Posterior cingulate gyrus (tissue), 11 donors: ENCODE results near the gene RFTN2.
A peak's percentile ranks its signal among the peaks of the same experiment; 100 is the strongest.
"Not testable (repeated sequence)": the region's sequence is repeated elsewhere in the genome, so short reads cannot be mapped to it uniquely, and the experiment has no call there.

Experiments
- DNase-seq, 10 donors: peaks; one replicate each; pipeline versions ENCODE4 v3.0.0 to v3.0.0-alpha.2; 2020 to 2021; ENCODE audit warnings: mixed read lengths in 3 of 10
- intact Hi-C: fragments of 100-400 bp; cut with DNase I; formaldehyde crosslinking; loops from one replicate; pipeline ENCODE4 v1.15.1; 2023

Gene RFTN2

GRCh38 chr2:197675246-197675645 is at the start of gene RFTN2:
TSS of gene RFTN2 (minus strand) at chr2:197675587. CDS start at chr2:197675458, 129 bp downstream.
- DNase-seq = no peak
- intact Hi-C loops = loop anchor here (10.0 kb wide), 2 partner anchors 50 to 160 kb away; partner anchors contain the start of gene MOB4

GRCh38 chr2:197717863-197718262 is 42.5 kb upstream of the RFTN2 start:
- DNase-seq = no peak
- intact Hi-C loops = no loop called here

- DNase-seq = no peak
- intact Hi-C loops = no loop called here
These were observed 37.9 kb upstream of the RFTN2 start for GRCh38 chr2:197713271-197713670.

GRCh38 chr2:197711578-197711977 is 36.2 kb upstream of the RFTN2 start:
- DNase-seq = no peak
- intact Hi-C loops = no loop called here

GRCh38 chr2:197710424-197711042 is 35.1 kb upstream of the RFTN2 start:
- intact Hi-C loops = no loop called here
- DNase-seq = no peak

GRCh38 chr2:197709140-197709539 is 33.8 kb upstream of the RFTN2 start:
- intact Hi-C loops = loop anchor here (5.0 kb wide), 2 partner anchors 192 to 588 kb away; partner anchors contain the start of gene MOB4
- DNase-seq = not testable (repeated sequence)

- no peak for DNase-seq
- intact Hi-C loops = loop anchor here (5.0 kb wide), 2 partner anchors 191 to 589 kb away; partner anchors contain the start of gene MOB4
These were observed 32.9 kb upstream of the RFTN2 start for GRCh38 chr2:197708331-197708730.

- DNase-seq = no peak
- intact Hi-C loops = loop anchor here (1.0 to 5.0 kb wide), 3 partner anchors 71 to 590 kb away; partner anchors contain the start of gene MOB4
These were observed 32.2 kb upstream of the RFTN2 start for GRCh38 chr2:197707316-197708213.

GRCh38 chr2:197706839-197707207 is 31.4 kb upstream of the RFTN2 start:
- intact Hi-C loops = loop anchor here (1.0 to 5.0 kb wide), 3 partner anchors 71 to 590 kb away; partner anchors contain the start of gene MOB4
- no peak for DNase-seq

GRCh38 chr2:197705912-197706838 is 30.8 kb upstream of the RFTN2 start:
- intact Hi-C loops = loop anchor here (1.0 to 5.0 kb wide), 4 partner anchors 189 to 591 kb away; partner anchors contain the start of genes COQ10B, HSPD1 and MOB4
- DNase-seq = peak in 4 of 10 donors; percentile 4 to 72 (median 42)

- intact Hi-C loops = loop anchor here (1.0 to 5.0 kb wide), 4 partner anchors 188 to 592 kb away; partner anchors contain the start of genes COQ10B, HSPD1 and MOB4
These were observed 29.9 kb upstream of the RFTN2 start, which contains the start of gene MARS2 for GRCh38 chr2:197705121-197705911. TSS of gene MARS2 (plus strand) at chr2:197705369. CDS start at chr2:197705406, 37 bp downstream.

GRCh38 chr2:197704434-197705120 is 29.2 kb upstream of the RFTN2 start:
- intact Hi-C loops = loop anchor here (1.0 to 5.0 kb wide), 4 partner anchors 187 to 593 kb away; partner anchors contain the start of genes COQ10B, HSPD1 and MOB4
- DNase-seq = no peak

More at GRCh38 chr2:197705121-197705911, 29.9 kb upstream of the RFTN2 start, which contains the start of gene MARS2:
- peak; percentile 86 to 98 (median 90) for DNase-seq

GRCh38 chr2:197700960-197701359 is 25.6 kb upstream of the RFTN2 start:
- no peak for DNase-seq
- intact Hi-C loops = no loop called here

GRCh38 chr2:197699724-197700123 is 24.3 kb upstream of the RFTN2 start:
- intact Hi-C loops, DNase-seq: not testable (repeated sequence)

- peak in 1 of 10 donors; percentile 24 for DNase-seq
- intact Hi-C loops = not testable (repeated sequence)
These were observed 21.2 kb upstream of the RFTN2 start for GRCh38 chr2:197696571-197696970.

- intact Hi-C loops = not testable (repeated sequence)
- peak in 2 of 10 donors; percentile 53 to 60 for DNase-seq
These were observed 20.6 kb upstream of the RFTN2 start for GRCh38 chr2:197695971-197696370.

GRCh38 chr2:197695206-197695605 is 19.8 kb upstream of the RFTN2 start:
- intact Hi-C loops, DNase-seq: not testable (repeated sequence)

- DNase-seq = no peak
- intact Hi-C loops = loop anchor here (10.0 kb wide), 2 partner anchors 53 to 163 kb away; partner anchors contain the start of gene MOB4
These were observed 2.1 kb upstream of the RFTN2 start for GRCh38 chr2:197677483-197677882.
